PFSK-1 (cell line): ENCODE data around the gene GOLGB1.

Experiments
- FOXP2 ChIP-seq: optimal IDR thresholded peaks from 2 replicates; pipeline ENCODE3; 2011; ENCODE audit warnings: borderline replicate concordance, control low read depth, inconsistent platforms; ENCODE audit not compliant: insufficient read depth; ENCODE audit errors: extremely low read length, extremely low read depth
- POLR2AphosphoS5 ChIP-seq: IDR thresholded peaks from 2 replicates; pipeline ENCODE4 v1.6.1; 2012; ENCODE audit warnings: low read depth, mild to moderate bottlenecking, control low read depth, low read length, moderate library complexity
- SIN3A ChIP-seq: IDR thresholded peaks from 2 replicates; pipeline ENCODE4 v1.6.1; 2012; ENCODE audit warnings: mild to moderate bottlenecking, low read length, moderate library complexity, borderline replicate concordance; ENCODE audit not compliant: insufficient read depth
- TAF1 ChIP-seq: IDR thresholded peaks from 2 replicates; pipeline ENCODE4 v1.6.1; 2012; ENCODE audit warnings: low read length, control low read depth, borderline replicate concordance; ENCODE audit not compliant: insufficient read depth
- TF ChIP-seq, protein P1 (sequence below), 2 experiments: IDR thresholded peaks; 2 replicates each; pipeline versions ENCODE4 v1.6.1 to v1.8.0; 2011 to 2012; ENCODE audit warnings: low read depth in 2 of 2, low read length in 2 of 2, control low read depth in 1 of 2, inconsistent platforms in 1 of 2, mild to moderate bottlenecking in 1 of 2, moderate library complexity in 1 of 2; ENCODE audit not compliant: insufficient read depth in 1 of 2

Gene GOLGB1

DNA sequence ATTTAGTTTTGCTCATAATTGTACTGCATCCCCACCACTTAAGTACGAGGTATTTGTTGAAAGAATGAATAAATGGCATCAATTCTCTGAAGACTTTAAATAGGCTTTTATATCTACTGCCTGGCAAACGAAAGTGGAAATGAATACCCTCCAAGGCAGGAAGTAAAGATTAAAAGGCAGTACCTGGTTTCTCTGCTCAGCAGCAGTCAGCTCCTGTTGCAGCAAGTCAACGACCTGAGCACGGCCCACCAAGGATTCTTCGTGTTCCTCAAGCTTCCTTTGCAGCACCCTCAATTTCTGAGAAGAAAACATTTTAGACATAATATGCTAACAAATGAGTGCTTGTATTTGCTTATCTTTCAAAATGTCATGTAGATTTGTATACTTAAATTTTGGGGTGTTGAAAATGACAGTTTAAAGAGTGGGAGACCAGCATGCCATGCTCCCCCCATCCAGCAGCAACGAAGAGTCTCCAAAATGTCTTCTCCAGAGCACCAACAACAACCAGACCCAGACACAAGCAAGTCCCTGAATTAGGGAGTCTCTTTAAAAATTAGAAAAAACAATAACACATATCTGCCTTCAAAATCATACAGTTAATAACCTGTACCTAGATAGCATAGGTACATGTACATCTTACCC is 31.2 kb downstream of the GOLGB1 start:
- TF ChIP-seq TAF1 (no peak), POLR2AphosphoS5 (no peak), FOXP2 (no peak), SIN3A (no peak)
- TF ChIP-seq, protein P1, sequence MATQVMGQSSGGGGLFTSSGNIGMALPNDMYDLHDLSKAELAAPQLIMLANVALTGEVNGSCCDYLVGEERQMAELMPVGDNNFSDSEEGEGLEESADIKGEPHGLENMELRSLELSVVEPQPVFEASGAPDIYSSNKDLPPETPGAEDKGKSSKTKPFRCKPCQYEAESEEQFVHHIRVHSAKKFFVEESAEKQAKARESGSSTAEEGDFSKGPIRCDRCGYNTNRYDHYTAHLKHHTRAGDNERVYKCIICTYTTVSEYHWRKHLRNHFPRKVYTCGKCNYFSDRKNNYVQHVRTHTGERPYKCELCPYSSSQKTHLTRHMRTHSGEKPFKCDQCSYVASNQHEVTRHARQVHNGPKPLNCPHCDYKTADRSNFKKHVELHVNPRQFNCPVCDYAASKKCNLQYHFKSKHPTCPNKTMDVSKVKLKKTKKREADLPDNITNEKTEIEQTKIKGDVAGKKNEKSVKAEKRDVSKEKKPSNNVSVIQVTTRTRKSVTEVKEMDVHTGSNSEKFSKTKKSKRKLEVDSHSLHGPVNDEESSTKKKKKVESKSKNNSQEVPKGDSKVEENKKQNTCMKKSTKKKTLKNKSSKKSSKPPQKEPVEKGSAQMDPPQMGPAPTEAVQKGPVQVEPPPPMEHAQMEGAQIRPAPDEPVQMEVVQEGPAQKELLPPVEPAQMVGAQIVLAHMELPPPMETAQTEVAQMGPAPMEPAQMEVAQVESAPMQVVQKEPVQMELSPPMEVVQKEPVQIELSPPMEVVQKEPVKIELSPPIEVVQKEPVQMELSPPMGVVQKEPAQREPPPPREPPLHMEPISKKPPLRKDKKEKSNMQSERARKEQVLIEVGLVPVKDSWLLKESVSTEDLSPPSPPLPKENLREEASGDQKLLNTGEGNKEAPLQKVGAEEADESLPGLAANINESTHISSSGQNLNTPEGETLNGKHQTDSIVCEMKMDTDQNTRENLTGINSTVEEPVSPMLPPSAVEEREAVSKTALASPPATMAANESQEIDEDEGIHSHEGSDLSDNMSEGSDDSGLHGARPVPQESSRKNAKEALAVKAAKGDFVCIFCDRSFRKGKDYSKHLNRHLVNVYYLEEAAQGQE (IDR thresholded peaks at IDR 0.05; ENCODE audit: insufficient read depth in 1 of 2, low read depth in 2 of 2, low read length in 2 of 2) = no peak

GRCh38 chr3:121710347-121710746 is 39.2 kb downstream of the GOLGB1 start:
- TF ChIP-seq, protein P1 (IDR thresholded peaks at IDR 0.05; ENCODE audit: insufficient read depth in 1 of 2, low read depth in 2 of 2, low read length in 2 of 2) = no peak

GRCh38 chr3:121707531-121708273 is 41.8 kb downstream of the GOLGB1 start:
- TF ChIP-seq SIN3A (no peak), FOXP2 (no peak), POLR2AphosphoS5 (no peak), TAF1 (no peak)
- TF ChIP-seq, protein P1 (IDR thresholded peaks at IDR 0.05; ENCODE audit: insufficient read depth in 1 of 2, low read depth in 2 of 2, low read length in 2 of 2) = no peak

- TF ChIP-seq FOXP2 (no peak), POLR2AphosphoS5 (no peak), TAF1 (no peak), SIN3A (no peak)
- TF ChIP-seq, protein P1 (IDR thresholded peaks at IDR 0.05; ENCODE audit: insufficient read depth in 1 of 2, low read depth in 2 of 2, low read length in 2 of 2) = no peak
These were observed 44.0 kb downstream of the GOLGB1 start for GRCh38 chr3:121705541-121705940.

DNA sequence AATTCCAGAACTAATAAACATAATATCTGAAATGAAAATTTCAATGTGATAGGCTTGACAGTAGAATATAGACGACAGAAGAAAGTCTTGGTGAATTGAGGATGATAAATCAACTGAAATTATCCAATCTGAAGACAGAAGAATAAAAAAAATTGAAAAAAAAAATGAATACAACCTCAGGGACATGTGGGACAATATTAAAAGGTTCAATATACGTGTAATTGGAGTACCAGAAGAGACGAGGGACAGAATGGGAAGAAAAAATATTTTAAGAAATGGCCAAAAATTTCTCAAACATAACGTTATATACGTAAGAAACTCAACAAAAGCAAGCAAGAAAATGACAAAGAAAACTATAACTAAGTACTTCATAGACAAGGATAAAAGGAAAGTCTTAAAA is 45.6 kb downstream of the GOLGB1 start:
- TF ChIP-seq POLR2AphosphoS5 = no peak
- TF ChIP-seq, protein P1 (IDR thresholded peaks at IDR 0.05; ENCODE audit: insufficient read depth in 1 of 2, low read depth in 2 of 2, low read length in 2 of 2) = no peak
- no peak for TF ChIP-seq SIN3A
- no peak for TF ChIP-seq TAF1
- no peak for TF ChIP-seq FOXP2
